Large intestine (tissue), 3 donors: ENCODE results near the gene BBS1. TPM values are rescaled to one million over a fixed set of nuclear protein-coding genes. Genes with fewer than 3 reads are reported as not detected.
"Not testable (repeated sequence)": the region's sequence is repeated elsewhere in the genome, so short reads cannot be mapped to it uniquely, and the experiment has no call there.

Experiments
- DNase-seq, 2 donors: peaks; one replicate each; pipeline versions ENCODE4 v3.0.0 to v3.0.0-alpha.2; 2013
- H3K27ac ChIP-seq: one replicate; pipeline ENCODE4 v1.5.1; 2013; ENCODE audit warnings: low read length
- H3K27me3 ChIP-seq: 2 replicates; pipeline ENCODE4 v1.6.1; 2013; ENCODE audit warnings: low read length; ENCODE audit not compliant: control insufficient read depth, insufficient read depth
- H3K36me3 ChIP-seq: 2 replicates; pipeline ENCODE4 v1.6.1; 2013; ENCODE audit warnings: low read length; ENCODE audit not compliant: control insufficient read depth, insufficient read depth
- H3K4me1 ChIP-seq: one replicate; pipeline ENCODE4 v1.6.1; 2013; ENCODE audit warnings: low read length; ENCODE audit not compliant: control insufficient read depth, insufficient read depth
- H3K4me3 ChIP-seq: one replicate; pipeline ENCODE4 v1.5.1; 2013; ENCODE audit warnings: low read length
- H3K9me3 ChIP-seq: one replicate; pipeline ENCODE4 v1.6.1; 2013; ENCODE audit warnings: mild to moderate bottlenecking, low read depth, low read length, moderate library complexity; ENCODE audit not compliant: control insufficient read depth
- WGBS: methylation state at CpG from one replicate; pipeline ENCODE4 v1.1.5; 2013; ENCODE audit warnings: low lambda C conversion rate; ENCODE audit not compliant: insufficient coverage; 5-methylcytosine and 5-hydroxymethylcytosine counted together
- polyA plus RNA-seq: library from polyadenylated mRNA; unstranded; fragments of 120-200 nt; gene quantifications from one replicate; pipeline ENCODE4 v1.2.1, GENCODE V29; 2013

The BBS1 gene
- polyA plus RNA-seq, 1 donor = 40.8 TPM

GRCh38 chr11:66524304-66525040 is 14.0 kb downstream of the BBS1 start:
- WGBS = no CpG with 5 or more reads among the region's 10 CpGs
- Histone ChIP-seq H3K27me3 (no peaks in the 10 kb centered on the region), H3K36me3 (peaks cover 32% of the 10 kb centered on the region), H3K4me1 (no peaks in the 10 kb centered on the region), H3K27ac (no peak overlapping the region), H3K4me3 (no peak overlapping the region), H3K9me3 (no peaks in the 10 kb centered on the region)
- DNase-seq = no peak

DNA sequence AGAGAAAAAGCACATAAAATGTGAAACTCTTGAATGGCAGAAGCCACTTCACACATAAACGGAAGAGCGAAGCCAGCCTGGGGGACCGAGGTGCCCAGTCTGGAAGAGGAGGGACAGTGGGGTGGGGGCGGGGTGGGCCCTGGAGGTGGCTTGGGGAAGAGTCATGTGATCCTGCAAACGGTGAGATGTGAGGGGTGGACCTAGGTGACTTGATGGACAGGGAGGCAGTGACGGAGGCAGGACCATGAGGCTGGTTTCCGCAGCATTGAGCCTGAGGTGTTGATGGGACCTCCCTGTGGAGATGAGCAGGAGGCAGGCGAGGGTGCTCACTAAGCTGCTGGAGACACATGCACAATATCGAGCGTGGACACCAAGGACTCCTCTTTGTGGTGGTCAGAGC is 18.6 kb downstream of the BBS1 start:
- Histone ChIP-seq H3K27ac (no peak overlapping the region), H3K4me3 (no peak overlapping the region), H3K36me3 (peaks cover 38% of the 10 kb centered on the region), H3K27me3 (no peaks in the 10 kb centered on the region), H3K4me1 (no peaks in the 10 kb centered on the region), H3K9me3 (no peaks in the 10 kb centered on the region)
- DNase-seq = no peak
- no CpG with 5 or more reads among the region's 10 CpGs for WGBS

DNA sequence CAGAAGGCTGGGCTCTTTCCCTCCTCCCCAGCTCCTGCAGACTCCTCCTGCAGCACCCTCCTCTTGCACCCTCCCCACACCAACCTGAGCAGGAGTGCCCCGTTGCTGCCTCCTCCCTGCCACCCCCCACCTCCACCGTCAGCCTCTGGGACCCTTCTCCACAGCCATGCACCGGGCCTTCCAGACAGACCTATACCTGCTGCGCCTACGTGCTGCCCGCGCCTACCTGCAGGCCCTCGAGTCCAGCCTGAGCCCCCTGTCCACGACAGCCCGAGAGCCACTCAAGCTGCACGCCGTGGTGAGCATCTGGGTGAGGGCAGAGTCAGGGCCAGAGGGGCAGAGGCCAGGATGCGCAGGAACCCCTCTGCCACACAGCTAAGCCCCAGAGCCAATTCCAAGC is 19.2 kb downstream of the BBS1 start:
- no peak for DNase-seq
- Histone ChIP-seq H3K4me3 (no peak overlapping the region), H3K4me1 (no peaks in the 10 kb centered on the region), H3K27ac (no peak overlapping the region), H3K9me3 (no peaks in the 10 kb centered on the region), H3K27me3 (no peaks in the 10 kb centered on the region), H3K36me3 (peaks cover 38% of the 10 kb centered on the region)
- WGBS = no CpG with 5 or more reads among the region's 13 CpGs

DNA sequence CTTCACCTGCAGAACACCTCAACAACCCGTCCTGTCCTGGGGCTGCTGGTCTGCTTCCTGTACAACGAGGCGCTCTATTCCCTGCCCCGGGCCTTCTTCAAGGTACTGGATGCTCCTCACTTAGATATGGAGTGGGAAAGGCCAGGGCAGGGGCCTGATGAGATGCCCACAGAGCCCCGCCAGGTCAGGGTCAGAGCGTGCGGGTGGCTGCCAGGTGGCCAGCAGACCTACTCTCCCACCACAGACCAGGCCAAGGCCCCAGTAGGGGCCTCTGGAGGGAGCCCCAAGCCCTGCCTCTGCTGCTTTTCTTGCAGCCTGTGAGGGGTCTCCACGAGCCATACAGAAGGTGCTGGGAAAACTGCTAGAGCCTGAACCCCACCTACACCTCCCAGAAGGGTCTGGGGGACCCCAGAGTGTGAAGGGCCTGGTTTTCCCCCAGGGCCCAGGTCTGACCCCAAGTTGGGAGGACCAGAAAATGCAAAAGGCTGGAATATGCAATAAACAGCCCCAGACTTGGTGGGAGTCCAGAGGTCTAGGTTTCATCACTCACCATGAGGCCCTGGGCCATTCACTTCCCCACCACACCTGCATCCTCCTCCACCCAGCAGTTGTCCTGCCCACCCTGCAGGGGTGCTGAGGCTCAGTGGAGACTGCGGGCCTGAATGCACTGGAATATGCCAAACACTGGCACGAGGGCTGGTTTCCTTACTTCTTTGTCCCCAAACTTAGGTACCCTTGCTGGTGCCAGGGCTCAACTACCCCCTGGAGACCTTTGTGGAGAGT is 20.7 kb downstream of the BBS1 start:
- DNase-seq = no peak
- Histone ChIP-seq H3K27ac (no peak overlapping the region), H3K36me3 (peaks cover 41% of the 10 kb centered on the region), H3K27me3 (no peaks in the 10 kb centered on the region), H3K4me3 (no peak overlapping the region), H3K4me1 (no peaks in the 10 kb centered on the region), H3K9me3 (no peaks in the 10 kb centered on the region)
- WGBS = no CpG with 5 or more reads among the region's 10 CpGs

GRCh38 chr11:66531841-66532240 is 21.4 kb downstream of the BBS1 start:
- H3K36me3 ChIP-seq = peaks cover 41% of the 10 kb centered on the region
- H3K4me1 ChIP-seq = no peaks in the 10 kb centered on the region
- H3K27ac ChIP-seq = no peak overlapping the region
- no peak for DNase-seq
- no CpG with 5 or more reads among the region's 11 CpGs for WGBS
- H3K9me3 ChIP-seq = no peaks in the 10 kb centered on the region
- no peaks in the 10 kb centered on the region for H3K27me3 ChIP-seq
- no peak overlapping the region for H3K4me3 ChIP-seq

DNA sequence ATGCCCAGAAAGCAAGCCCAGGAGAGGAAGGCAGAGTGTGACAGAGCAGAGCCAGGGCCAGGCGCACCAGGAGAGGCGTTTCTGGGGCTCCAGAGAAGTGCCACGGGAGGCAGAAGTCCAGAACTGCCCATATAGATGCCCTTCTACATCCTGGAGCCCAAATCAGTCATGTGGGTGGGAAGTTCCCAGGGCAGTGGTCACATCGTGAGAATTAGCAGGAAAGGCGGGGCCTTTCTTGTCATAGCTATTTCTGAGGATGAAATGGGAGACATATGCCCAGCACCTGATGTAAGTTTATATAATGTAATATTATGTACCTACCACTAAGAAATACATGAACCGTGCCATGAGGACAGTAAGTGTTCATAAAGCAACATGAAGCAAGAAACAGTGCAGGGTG is 22.3 kb downstream of the BBS1 start:
- peaks cover 42% of the 10 kb centered on the region for H3K36me3 ChIP-seq
- no peak for DNase-seq
- no CpG with 5 or more reads among the region's 6 CpGs for WGBS
- H3K4me1 ChIP-seq = no peaks in the 10 kb centered on the region
- H3K9me3 ChIP-seq = no peaks in the 10 kb centered on the region
- no peaks in the 10 kb centered on the region for H3K27me3 ChIP-seq
- no peak overlapping the region for H3K4me3 ChIP-seq
- H3K27ac ChIP-seq = no peak overlapping the region

- Histone ChIP-seq H3K4me3 (no peak overlapping the region), H3K36me3 (peaks cover 33% of the 10 kb centered on the region), H3K27ac (no peak overlapping the region), H3K27me3 (no peaks in the 10 kb centered on the region), H3K9me3 (no peaks in the 10 kb centered on the region), H3K4me1 (peaks cover 9% of the 10 kb centered on the region)
- no peak for DNase-seq
- WGBS = no CpG with 5 or more reads among the region's 16 CpGs
These were observed 28.9 kb downstream of the BBS1 start for GRCh38 chr11:66539170-66539869.

- Histone ChIP-seq H3K36me3 (peaks cover 33% of the 10 kb centered on the region), H3K4me1 (peaks cover 9% of the 10 kb centered on the region), H3K27ac (no peak overlapping the region), H3K9me3 (no peaks in the 10 kb centered on the region), H3K4me3 (no peak overlapping the region), H3K27me3 (no peaks in the 10 kb centered on the region)
- WGBS = no CpG with 5 or more reads among the region's 10 CpGs
- no peak for DNase-seq
These were observed 29.4 kb downstream of the BBS1 start for GRCh38 chr11:66539870-66540213.

GRCh38 chr11:66540598-66540997 is 30.2 kb downstream of the BBS1 start:
- not testable (repeated sequence) for DNase-seq, H3K27me3 ChIP-seq, H3K27ac ChIP-seq, H3K9me3 ChIP-seq, H3K4me3 ChIP-seq
- H3K36me3 ChIP-seq = peaks cover 33% of the 10 kb centered on the region
- no CpG with 5 or more reads among the region's 8 CpGs for WGBS
- peaks cover 15% of the 10 kb centered on the region for H3K4me1 ChIP-seq

GRCh38 chr11:66541892-66542291 is 31.5 kb downstream of the BBS1 start:
- no peaks in the 10 kb centered on the region for H3K9me3 ChIP-seq
- H3K4me1 ChIP-seq = peaks cover 22% of the 10 kb centered on the region
- H3K4me3 ChIP-seq = no peak overlapping the region
- H3K27me3 ChIP-seq = peaks cover 6% of the 10 kb centered on the region
- no peak overlapping the region for H3K27ac ChIP-seq
- peaks cover 27% of the 10 kb centered on the region for H3K36me3 ChIP-seq
- DNase-seq = no peak
- no CpG with 5 or more reads among the region's 4 CpGs for WGBS
